GM12801 (cell line): ENCODE measurements around the gene RAPGEF3.

Experiments
- TF ChIP-seq, protein P1 (sequence below): IDR thresholded peaks from one replicate; pipeline ENCODE4 v1.5.1; 2011; ENCODE audit warnings: control low read depth; ENCODE audit not compliant: insufficient read length; ENCODE audit errors: extremely low read depth

RAPGEF3 gene, protein sequence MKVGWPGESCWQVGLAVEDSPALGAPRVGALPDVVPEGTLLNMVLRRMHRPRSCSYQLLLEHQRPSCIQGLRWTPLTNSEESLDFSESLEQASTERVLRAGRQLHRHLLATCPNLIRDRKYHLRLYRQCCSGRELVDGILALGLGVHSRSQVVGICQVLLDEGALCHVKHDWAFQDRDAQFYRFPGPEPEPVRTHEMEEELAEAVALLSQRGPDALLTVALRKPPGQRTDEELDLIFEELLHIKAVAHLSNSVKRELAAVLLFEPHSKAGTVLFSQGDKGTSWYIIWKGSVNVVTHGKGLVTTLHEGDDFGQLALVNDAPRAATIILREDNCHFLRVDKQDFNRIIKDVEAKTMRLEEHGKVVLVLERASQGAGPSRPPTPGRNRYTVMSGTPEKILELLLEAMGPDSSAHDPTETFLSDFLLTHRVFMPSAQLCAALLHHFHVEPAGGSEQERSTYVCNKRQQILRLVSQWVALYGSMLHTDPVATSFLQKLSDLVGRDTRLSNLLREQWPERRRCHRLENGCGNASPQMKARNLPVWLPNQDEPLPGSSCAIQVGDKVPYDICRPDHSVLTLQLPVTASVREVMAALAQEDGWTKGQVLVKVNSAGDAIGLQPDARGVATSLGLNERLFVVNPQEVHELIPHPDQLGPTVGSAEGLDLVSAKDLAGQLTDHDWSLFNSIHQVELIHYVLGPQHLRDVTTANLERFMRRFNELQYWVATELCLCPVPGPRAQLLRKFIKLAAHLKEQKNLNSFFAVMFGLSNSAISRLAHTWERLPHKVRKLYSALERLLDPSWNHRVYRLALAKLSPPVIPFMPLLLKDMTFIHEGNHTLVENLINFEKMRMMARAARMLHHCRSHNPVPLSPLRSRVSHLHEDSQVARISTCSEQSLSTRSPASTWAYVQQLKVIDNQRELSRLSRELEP

DNA sequence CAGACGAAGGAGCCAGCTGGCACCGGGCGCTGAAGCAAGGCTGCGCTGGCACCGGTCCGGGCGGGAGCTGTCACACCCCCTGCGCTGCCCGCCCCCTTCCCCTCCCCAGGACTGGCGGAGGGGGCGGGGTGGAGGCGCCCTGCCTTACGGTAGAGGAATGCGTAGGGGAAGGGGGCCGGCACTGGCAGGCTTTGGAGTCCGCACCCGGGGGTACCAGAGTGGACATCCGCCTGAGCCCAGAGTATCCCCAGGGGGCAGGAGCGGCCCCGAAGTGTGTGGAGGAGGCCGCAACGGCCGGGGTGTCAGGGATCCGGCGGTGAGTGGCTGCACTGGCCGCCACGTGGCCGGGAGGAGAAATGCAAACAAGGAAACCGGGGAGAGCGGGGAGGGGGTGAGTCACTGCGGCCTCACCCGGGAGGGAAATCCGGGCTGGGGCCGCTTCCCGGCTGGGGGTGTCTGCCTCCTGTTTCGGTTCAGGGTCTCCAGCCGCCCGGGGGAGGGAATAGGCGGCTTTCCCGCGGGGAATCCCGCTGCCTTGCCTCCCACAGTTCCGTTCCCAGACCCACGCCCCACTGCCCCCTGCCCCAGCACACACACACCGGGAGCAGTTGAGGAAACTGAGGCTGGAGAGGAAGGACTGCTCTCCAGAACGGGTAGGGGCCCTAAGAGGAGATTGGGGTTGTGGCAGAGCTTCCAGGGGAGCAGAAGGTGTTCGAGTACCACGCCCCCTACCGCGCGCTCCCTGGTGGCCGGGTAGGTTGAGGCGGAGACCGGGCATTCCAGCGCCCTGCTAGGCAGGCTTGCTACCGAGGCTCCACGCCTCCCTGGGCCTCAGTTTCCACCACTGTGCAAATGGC lies at the start of gene RAPGEF3:
Gene RAPGEF3, minus strand, starts transcription at position 47 of the 857 bp plus-strand sequence. CDS start 324 bp downstream, outside the sequence.
- TF ChIP-seq, protein P1, sequence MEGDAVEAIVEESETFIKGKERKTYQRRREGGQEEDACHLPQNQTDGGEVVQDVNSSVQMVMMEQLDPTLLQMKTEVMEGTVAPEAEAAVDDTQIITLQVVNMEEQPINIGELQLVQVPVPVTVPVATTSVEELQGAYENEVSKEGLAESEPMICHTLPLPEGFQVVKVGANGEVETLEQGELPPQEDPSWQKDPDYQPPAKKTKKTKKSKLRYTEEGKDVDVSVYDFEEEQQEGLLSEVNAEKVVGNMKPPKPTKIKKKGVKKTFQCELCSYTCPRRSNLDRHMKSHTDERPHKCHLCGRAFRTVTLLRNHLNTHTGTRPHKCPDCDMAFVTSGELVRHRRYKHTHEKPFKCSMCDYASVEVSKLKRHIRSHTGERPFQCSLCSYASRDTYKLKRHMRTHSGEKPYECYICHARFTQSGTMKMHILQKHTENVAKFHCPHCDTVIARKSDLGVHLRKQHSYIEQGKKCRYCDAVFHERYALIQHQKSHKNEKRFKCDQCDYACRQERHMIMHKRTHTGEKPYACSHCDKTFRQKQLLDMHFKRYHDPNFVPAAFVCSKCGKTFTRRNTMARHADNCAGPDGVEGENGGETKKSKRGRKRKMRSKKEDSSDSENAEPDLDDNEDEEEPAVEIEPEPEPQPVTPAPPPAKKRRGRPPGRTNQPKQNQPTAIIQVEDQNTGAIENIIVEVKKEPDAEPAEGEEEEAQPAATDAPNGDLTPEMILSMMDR: no peak

DNA sequence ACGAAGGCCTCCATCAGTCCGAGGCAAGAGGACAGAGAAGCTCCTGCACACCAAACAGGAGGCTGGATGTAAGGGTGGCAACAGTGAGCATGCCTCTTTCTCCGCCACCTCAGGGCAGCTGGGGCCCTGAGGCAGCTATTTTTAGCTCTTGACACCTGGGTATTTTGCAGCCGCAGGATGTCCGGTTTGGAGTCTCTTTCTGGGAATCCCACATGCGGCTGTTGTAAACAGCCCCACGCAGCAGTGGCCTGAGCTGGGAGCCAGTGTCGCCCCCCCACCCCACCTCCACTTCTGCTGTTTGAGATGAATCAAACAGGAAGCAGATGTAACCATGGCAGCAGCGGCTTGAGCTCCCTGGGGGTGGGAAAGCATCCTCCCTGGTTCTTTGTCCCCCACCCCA lies 49.4 kb upstream of the RAPGEF3 start:
- TF ChIP-seq, protein P1: no peak

DNA sequence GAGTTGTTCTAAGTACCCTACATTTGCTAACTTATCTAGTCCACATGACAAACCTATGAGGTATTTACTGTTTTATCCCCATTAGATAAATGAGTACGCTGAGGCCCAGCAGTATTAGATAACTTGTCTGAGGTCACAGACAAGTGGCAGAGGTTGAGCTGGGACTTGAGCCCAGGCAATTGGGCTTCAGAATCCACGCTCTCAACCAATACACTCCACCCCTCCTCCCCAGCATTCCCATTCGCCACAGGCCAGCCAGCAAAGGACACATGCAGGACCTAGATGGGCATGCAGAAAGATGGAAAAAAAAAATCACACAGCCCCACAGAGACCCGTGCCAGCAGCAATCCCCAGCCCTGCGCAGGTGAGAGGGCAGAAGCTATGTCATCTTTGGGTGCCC lies 48.7 kb upstream of the RAPGEF3 start:
- TF ChIP-seq, protein P1: no peak

DNA sequence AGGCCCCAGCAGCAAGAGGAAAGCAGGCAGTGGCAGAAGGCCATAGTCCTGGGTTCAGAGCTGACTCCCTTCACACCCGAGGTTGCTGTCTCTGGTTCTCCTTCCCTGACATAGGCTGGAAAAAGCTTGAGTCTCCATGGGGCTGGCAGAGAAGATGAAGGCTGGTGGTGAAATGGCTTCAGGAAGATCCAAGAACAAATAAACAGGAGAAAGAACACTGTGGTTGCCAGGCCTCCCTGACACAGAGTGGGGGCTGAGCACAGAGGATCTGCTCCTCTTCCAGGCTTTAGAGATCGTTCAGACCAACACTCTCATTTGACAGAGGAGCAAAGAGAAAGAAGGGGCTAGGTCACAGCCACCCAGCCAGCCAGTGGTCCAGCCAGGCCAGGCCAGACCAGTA lies 46.7 kb upstream of the RAPGEF3 start:
- TF ChIP-seq, protein P1: no peak

DNA sequence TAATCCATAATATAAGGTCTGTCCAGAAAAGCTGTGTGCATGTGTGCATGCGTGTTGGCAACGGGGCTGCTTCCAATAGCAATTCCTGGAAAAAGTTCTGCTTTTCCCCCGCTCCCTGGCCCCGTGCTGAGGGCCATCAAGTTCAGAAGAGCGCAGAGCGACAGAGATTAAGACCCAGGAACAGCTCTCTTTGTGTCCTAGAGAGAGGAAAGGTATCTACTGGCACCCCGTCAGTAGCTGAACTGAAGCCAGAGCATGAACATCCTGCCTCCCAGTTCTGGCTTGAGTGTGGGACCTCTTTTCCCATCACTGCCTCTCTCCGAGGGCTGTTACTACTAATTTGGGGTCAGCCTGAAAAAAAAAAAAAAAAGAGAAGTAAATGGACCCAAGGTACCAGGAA lies 45.5 kb upstream of the RAPGEF3 start:
- TF ChIP-seq, protein P1: no peak

DNA sequence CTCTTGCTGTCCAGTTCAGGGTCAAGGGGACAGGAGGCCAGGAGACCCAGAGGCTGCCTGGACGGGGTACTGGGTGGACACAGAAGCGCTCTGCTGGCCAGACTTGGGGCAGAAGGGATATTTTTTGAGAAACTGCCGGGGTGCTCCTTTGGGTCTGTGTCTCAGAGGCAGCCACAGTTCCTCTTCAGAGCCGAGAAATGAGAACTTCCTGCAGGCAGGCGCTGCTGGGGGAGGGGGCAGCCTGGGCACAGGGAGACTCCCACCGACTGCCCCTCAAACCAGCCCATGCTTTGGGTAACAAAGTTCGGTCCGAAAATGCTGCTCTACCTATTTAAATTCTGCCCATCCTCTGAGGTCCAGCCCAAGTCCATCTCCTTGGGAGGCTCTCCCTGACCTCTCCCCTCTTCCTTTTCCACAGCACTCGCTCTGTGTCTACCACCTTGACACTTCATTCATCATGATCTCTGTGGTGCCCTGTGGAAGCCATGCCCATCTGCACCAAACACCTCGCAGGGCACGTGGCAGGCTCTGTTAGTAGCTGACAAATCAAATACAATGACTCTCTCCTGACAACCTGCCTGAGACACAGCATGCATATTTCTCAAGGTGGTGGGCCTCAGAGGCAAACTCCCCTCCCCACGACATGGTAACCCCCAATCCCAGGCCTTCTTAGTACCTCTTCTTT lies 44.7 kb upstream of the RAPGEF3 start:
- TF ChIP-seq, protein P1: no peak
